ENCODE measurements around the gene DNPH1.
A peak's percentile ranks its signal among the peaks of the same experiment; 100 is the strongest.

The DNPH1 gene

GRCh38 chr6:43228951-43229802 is at the start of gene DNPH1:
TSS of gene DNPH1 (minus strand) at chr6:43229481. CDS start at chr6:43229456, 25 bp downstream.
- DNase-seq (ENCODE audit: low spot score) = peak; percentile 81

- no peak for DNase-seq (ENCODE audit: low spot score)
Measured at GRCh38 chr6:43278524-43279078, 49.3 kb upstream of the DNPH1 start.

- no peak for DNase-seq (ENCODE audit: low spot score)
Measured at GRCh38 chr6:43277643-43278523, 48.6 kb upstream of the DNPH1 start.

- DNase-seq (ENCODE audit: low spot score) = no peak
Measured at GRCh38 chr6:43277306-43277642, 48.0 kb upstream of the DNPH1 start.

- no peak for DNase-seq (ENCODE audit: low spot score)
Measured at GRCh38 chr6:43276577-43277305, 47.5 kb upstream of the DNPH1 start.

- DNase-seq (ENCODE audit: low spot score) = no peak
Measured at GRCh38 chr6:43275801-43276576, 46.7 kb upstream of the DNPH1 start.

- DNase-seq (ENCODE audit: low spot score) = no peak
Measured at GRCh38 chr6:43274916-43275597, 45.8 kb upstream of the DNPH1 start.

GRCh38 chr6:43274127-43274915 is 45.0 kb upstream of the DNPH1 start:
- no peak for DNase-seq (ENCODE audit: low spot score)

GRCh38 chr6:43273707-43274106 is 44.4 kb upstream of the DNPH1 start:
- no peak for DNase-seq (ENCODE audit: low spot score)

GRCh38 chr6:43271944-43272343 is 42.7 kb upstream of the DNPH1 start:
- no peak for DNase-seq (ENCODE audit: low spot score)

- no peak for DNase-seq (ENCODE audit: low spot score)
Measured at GRCh38 chr6:43271103-43271815, 42.0 kb upstream of the DNPH1 start.

GRCh38 chr6:43269273-43270007 is 40.2 kb upstream of the DNPH1 start:
- no peak for DNase-seq (ENCODE audit: low spot score)

GRCh38 chr6:43268782-43269272 is 39.5 kb upstream of the DNPH1 start:
- DNase-seq (ENCODE audit: low spot score) = no peak

- DNase-seq (ENCODE audit: low spot score) = no peak
Measured at GRCh38 chr6:43268355-43268700, 39.0 kb upstream of the DNPH1 start.

GRCh38 chr6:43267619-43268354 is 38.5 kb upstream of the DNPH1 start:
- no peak for DNase-seq (ENCODE audit: low spot score)

GRCh38 chr6:43265564-43265963 is 36.3 kb upstream of the DNPH1 start:
- DNase-seq (ENCODE audit: low spot score) = no peak

- DNase-seq (ENCODE audit: low spot score) = no peak
Measured at GRCh38 chr6:43264599-43265145, 35.4 kb upstream of the DNPH1 start.

Measured in activated CD4-positive, alpha-beta T cell treated with anti-CD3 and anti-CD28 coated beads, Interleukin-2, Interleukin-4, amounts not matched to agents 100 ng/mL and 50 ng/mL, durations not matched to agents 16 hours and 8 hours (primary cell).